HEK293T (cell line): Measurements from ENCODE around the gene BCL2L15.

Source experiments
- ARNT ChIP-seq: fragments of 450-650 bp; IDR thresholded peaks from 2 replicates; pipeline ENCODE4 v1.6.1; 2017; ENCODE audit warnings: mild to moderate bottlenecking
- BHLHE40 ChIP-seq: fragments of 450-650 bp; IDR thresholded peaks from 2 replicates; pipeline ENCODE4 v1.6.1; 2016; ENCODE audit warnings: mild to moderate bottlenecking, moderate library complexity, borderline replicate concordance
- CTBP1 ChIP-seq: fragments of 450-650 bp; IDR thresholded peaks from 2 replicates; pipeline ENCODE4 v1.6.1; 2016; ENCODE audit warnings: borderline replicate concordance
- ELF4 ChIP-seq: fragments of 450-650 bp; IDR thresholded peaks from 2 replicates; pipeline ENCODE4 v1.6.1; 2017; ENCODE audit warnings: antibody characterized with exemption
- FOXK2 ChIP-seq: fragments of 450-650 bp; IDR thresholded peaks from 2 replicates; pipeline ENCODE4 v1.6.1; 2016; ENCODE audit warnings: mild to moderate bottlenecking
- FOXM1 ChIP-seq: fragments of 450-650 bp; IDR thresholded peaks from 2 replicates; pipeline ENCODE4 v1.6.1; 2017; ENCODE audit warnings: mild to moderate bottlenecking, borderline replicate concordance
- NFRKB ChIP-seq: fragments of 450-650 bp; IDR thresholded peaks from 2 replicates; pipeline ENCODE4 v1.6.1; 2016; ENCODE audit warnings: mild to moderate bottlenecking, moderate library complexity
- SP1 ChIP-seq: fragments of 450-650 bp; IDR thresholded peaks from 2 replicates; pipeline ENCODE4 v1.6.1; 2017
- TARDBP ChIP-seq: fragments of 450-650 bp; IDR thresholded peaks from 2 replicates; pipeline ENCODE4 v1.6.1; 2016
- ZNF384 ChIP-seq: fragments of 450-650 bp; IDR thresholded peaks from 2 replicates; pipeline ENCODE4 v1.6.1; 2016

DNA sequence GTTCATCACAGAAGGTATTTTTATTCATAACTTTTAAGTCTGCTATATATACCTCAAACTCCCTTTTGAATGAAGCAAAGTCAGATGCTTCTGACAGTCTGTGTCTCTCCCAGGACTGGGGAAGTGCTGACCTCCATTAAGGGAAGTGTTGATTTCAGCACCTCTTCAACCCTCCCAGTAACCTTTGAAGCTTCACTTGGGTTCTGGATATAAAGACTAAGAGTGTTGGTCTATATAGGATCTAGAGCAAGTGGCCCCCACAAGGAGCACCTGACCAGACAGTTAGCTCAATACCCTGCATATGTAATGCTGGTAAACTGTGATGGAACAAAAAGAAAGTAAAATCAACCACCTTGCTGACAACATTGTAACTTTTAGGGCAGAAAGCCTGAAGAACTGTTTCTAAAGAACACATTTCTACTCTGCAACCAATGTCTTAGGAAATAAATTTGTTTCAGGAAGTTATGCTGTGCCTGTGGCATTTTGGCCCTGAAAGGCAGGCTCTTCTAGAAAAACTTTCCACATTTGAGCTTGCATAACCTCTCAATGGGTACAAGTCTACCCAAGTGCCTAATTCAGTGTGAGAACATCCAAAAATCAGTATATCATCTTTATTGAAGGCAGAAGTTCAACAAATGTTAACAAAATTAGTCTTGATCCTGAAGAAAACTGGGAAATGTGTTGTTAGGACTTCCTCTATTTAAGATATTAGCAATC, 15.0 kb downstream of the BCL2L15 start:
- no peak for TF ChIP-seq NFRKB
- no peak for TF ChIP-seq ZNF384
- no peak for TF ChIP-seq BHLHE40
- TF ChIP-seq FOXM1: no peak
- no peak for TF ChIP-seq TARDBP
- TF ChIP-seq CTBP1: no peak
- TF ChIP-seq SP1: no peak
- TF ChIP-seq ELF4: no peak
- TF ChIP-seq FOXK2: no peak
- TF ChIP-seq ARNT: no peak
